NCI-H748 treated with DMSO at 0.1 percent for 48 hours (cell line): ENCODE results near the gene GATAD2A.
"Not testable (repeated sequence)": the region's sequence is repeated elsewhere in the genome, so short reads cannot be mapped to it uniquely, and the experiment has no call there.

ENCODE experiments used
- DNase-seq: peaks from one replicate; lab custom pipeline; 2025; lab: John Stamatoyannopoulos, UW

The GATAD2A gene

GRCh38 chr19:19404879-19405860 is at the start of gene GATAD2A:
GATAD2A (plus strand) TSS chr19:19405675; CDS start chr19:19465346, 59,671 bp downstream.
- DNase-seq = peak; percentile 29

- no peak for DNase-seq
These were observed 49.0 kb upstream of the GATAD2A start for GRCh38 chr19:19356500-19356899.

GRCh38 chr19:19356901-19357566 is 48.4 kb upstream of the GATAD2A start:
- no peak for DNase-seq

DNA sequence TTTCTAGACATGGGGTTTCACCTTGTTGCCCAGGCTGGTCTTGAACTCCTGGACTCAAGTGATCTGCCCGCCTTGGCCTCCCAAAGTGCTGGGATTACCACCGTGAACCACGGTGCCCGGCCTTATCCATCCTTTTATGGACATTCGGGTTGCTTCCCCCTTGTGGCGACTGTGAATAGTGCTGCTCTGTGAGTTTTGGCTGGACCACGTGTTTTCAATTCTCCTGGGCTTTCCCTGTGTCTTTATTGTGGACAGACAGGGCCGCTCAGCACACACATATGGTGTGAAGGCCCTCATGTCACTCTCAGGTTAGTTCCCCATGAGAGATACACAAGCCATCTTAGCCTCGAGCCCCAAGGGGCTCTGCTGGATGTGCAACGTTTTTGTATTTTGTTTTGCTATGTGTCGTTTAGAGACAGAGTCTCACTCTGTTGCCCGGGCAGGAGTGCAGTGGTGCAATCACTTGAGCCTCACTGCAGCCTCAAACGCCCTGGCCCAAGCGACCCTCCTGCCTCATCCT is 44.3 kb upstream of the GATAD2A start:
- DNase-seq = peak; percentile 41

- DNase-seq = no peak
These were observed 43.4 kb upstream of the GATAD2A start for GRCh38 chr19:19362075-19362474.

DNA sequence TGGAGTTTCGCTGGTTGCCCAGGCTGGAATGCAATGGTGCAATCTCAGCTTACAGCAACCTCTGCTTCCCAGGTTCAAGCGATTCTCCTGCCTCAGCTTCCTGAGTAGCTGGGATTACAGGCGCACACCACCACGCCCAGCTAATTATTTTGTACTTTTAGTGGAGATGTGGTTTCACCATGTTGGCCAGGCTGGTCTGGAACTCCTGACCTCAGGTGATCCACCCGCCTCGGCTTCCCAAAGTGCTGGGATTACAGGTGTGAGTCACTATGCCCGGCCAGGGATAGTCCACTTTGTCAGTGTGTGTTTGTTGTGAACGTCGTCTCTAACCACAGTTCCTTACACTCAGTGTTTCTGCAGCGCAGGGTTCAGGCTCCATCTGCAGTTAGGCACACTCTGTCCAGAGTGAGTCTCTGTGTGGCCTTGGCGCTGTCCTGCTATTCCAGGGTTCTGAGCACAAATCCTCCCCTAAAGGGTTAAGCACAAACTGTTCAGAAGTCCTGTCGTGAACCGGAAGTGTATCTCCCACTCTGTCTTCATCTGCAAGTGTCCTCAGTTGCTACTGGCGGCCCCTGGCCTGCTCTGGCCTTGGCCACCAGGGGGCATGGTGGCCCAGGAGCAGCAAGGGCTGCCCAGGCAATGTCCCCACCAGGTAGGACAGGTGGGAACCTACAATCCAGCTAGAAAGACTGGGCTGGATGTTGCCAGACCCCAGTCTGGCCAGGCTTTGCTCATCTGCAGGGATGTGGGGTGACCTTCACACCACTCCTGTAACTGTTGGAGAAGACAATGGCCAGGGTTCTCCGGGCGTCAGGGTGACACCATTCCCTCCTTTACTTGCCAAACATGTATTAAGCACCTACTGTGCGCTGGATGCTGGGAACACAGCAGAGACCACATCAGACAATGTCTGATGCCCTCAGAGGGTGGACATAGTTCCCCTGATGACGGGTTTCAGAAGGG is 38.8 kb upstream of the GATAD2A start:
- DNase-seq = peak; percentile 60

DNA sequence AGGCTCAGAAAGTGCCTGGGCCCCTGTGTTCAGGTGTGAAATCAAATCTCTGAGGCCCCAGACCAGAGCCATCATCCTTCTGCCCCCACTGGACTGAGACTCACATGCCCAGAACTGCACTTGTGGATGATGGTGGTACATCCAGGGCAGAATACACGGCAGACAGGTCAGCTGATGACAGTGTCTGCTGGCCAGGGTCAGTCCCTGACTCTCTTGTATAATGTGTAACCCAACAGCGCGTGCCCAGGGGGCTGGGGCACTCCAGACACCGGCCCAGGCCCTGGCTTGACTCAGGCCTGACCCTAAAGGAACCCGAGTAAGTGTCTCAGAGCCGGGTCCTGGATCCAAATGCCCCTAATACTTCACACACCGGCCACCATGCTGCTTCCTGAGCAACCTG is 37.4 kb upstream of the GATAD2A start:
- no peak for DNase-seq

- no peak for DNase-seq
These were observed 34.4 kb upstream of the GATAD2A start for GRCh38 chr19:19371059-19371458.

- DNase-seq = no peak
These were observed 32.6 kb upstream of the GATAD2A start for GRCh38 chr19:19372656-19373416.

DNA sequence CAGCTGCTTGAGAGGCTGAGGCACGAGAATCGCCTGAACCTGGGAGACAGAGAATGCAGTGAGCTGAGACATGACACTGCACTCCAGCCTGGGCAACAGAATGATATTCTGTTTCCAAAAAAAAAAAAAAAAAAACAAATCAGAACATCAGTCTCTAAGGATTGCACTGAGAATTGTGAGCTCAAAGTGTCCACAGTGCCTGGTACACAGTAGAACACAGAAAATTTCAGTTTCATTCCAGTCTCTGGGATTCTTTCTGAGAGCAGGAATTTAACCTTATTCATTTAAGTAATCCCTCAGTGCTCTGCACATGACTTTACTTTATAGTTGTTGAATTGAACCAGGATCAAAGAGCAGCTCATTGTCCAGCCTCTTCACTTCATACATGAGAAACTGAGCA is 25.9 kb upstream of the GATAD2A start:
- DNase-seq = no peak

DNA sequence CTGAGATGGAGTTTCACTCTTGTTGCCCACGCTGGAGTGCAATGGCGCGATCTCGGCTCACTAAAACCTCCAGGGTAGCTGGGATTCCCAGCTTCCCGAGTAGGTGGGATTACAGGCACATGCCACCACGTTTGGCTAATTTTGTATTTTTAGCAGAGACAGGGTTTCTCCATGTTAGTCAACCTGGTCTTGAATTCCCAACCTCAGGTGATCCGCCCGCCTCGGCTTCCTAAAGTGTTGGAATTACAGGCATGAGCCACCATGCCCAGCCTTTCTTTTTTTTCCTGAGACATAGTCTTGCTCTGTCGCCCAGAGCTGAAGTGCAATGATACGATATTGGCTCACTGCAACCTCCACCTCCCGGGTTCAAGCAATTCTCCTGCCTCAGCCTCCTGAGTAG is 25.2 kb upstream of the GATAD2A start:
- DNase-seq = not testable (repeated sequence)

DNA sequence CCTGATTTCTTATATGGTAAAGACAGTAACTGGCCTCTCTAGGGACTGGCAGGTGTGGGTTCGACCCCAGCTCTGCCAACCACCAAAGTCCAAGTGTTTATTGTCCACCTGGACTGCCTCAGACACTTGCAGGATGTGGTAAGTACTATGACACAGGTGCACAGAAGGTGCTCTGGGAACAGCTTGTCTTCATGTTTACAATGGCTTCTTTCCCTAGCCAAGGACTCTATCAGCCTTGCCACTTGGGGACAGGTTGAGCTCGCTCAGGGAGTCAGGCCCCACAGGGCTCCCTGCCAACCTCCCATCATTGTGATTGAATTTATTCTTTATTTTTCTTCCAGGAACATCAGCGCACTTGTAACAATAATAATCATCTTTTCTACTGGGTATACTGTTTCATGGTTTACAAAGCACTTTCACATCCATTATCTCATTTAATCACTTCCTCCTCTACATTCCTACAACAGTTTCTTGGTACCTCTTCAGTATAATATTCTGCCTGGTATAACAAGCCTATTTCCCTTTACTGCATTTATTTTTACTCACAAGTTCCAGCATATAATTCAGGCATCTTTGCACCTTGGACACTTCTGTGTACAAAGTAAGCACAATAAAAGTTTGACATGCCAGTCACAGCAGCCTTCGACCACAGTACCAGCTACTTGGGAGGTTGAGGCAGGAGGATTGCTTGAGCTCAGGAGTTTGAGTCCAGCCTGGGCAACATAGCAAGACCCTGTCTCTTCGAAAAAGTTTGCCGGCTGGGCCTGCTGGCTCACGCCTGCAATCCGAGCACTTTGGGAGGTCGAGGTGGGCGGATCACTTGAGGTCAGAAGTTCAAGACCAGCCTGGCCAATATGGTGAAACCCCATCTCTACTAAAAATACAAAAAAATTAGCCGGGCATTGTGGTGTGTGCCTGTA is 24.2 kb upstream of the GATAD2A start:
- no peak for DNase-seq

- no peak for DNase-seq
These were observed 23.4 kb upstream of the GATAD2A start for GRCh38 chr19:19382118-19382517.

GRCh38 chr19:19384486-19384885 is 21.0 kb upstream of the GATAD2A start:
- no peak for DNase-seq

DNA sequence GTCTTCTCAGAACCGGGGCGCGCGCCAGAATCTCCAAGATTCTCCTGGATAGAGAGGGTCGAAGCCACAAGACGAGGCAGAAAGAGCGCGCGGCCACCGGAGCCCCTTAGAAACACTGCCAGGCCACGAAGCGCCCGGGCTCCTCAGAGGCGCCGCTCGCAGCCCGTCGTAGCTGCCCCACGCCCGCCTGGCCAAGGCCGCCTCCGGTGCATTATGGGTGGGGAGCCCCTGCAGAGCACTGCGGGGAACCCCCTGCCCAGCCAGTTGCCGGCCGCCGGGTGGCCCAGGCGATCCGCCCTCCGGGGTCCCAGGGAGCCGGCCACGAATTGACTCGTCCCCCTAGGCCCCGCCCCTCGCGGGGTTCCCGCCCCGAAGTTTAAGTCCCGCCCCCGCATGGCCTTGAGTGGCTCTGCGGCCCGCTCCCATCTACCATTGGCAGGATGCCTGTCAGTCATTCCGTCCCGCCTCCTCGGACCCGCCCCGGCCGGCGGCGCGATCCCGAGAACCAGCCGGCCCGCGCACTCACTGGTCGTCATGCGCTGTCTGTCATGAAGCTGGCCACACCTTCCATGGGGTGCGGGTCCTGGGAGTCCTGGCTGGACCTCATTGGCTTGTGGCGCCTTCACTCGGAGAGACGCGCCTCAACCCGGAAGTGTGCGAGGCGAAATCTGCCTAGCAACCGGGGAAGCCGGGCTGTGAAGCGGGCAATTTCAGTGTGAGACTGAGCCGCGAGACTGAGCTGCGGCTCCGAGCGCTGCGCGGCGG is 20.2 kb upstream of the GATAD2A start:
- DNase-seq = peak; percentile 96

DNA sequence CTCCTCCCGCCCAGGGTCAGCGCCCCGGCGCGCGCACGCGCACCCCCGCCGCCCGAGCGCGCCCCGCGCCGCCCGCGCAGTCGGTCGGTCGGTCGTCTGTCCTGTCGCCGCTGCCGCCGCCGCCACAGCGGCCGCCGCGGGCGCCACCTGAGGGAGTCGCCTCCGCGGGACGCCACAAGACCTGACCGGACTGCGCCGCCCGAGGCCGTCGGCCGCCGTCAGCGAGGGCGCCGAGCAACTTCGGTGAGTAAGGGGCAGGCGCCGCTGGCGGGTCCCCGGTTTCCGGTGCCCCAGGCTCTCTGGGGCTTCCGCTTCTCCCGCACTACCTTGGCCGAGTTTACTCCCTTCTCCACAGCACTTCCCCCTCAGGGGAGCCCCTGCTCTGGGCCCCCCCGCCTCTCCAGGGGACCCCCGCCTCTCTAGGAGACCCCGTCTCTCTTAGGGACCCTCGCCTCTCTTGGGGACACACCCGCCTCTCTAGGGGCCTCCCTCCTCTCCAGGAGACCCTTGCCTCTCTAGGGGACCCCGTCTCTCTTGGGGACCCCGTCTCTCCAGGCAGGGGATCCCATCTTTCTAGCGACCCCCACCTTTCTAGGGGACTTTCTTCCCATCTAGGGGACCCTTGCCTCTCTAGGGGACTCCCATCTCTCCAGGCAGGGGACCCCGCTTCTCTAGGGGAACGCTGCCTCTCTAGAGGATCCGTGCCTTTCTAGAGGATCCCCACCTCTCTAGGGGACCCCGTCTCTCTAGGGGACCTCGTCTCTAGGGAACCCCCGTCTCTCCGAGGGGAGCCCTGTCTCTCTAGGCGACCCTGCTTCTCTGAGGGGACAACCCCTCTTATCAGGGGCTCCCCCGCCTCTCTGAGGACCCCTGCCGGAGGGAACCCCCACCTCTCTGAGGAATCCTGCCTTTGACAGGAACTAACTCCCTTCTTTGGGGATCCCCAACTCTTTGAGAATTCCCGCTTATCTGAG is 19.3 kb upstream of the GATAD2A start:
- DNase-seq = no peak

- DNase-seq = no peak
These were observed 18.4 kb upstream of the GATAD2A start for GRCh38 chr19:19387108-19387507.
